ENCODE data around the gene ACTMAP.

Gene ACTMAP

DNA sequence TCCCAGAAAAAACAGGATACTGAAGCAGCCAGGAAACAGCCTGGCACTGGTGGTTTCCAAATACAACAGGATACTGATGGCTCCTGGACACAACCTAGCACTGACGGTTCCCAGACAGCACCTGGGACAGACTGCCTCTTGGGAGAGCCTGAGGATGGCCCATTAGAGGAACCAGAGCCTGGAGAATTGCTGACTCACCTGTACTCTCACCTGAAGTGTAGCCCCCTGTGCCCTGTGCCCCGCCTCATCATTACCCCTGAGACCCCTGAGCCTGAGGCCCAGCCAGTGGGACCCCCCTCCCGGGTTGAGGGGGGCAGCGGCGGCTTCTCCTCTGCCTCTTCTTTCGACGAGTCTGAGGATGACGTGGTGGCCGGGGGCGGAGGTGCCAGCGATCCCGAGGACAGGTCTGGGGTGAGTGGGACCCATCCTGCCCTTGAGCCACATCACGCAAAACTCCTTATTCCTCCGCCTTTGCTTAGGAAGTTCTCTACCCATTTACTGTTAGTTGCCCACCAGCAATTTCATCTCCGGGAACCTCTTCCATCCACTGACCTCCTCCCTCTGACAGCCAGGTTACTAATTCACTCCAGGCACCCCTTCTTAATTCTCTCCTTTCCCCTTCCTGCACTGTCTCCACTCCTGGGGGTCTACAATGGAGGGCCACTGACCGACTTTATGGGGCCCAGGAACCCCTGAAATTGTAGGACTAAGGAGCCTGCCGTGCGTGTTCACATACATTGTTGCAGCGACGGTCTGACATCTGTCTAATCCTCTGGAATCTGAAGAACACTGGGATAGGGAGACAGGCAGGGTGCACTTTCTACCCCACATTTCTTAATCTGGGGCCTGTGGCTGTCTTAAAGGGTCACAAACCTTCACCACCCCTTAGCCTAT lies 32.1 kb downstream of the ACTMAP start:
- DNase-seq: no peak

- peak in 1 of 2 donors; percentile 9 for DNase-seq
These were observed 32.9 kb downstream of the ACTMAP start for GRCh38 chr19:40717325-40717879.

DNA sequence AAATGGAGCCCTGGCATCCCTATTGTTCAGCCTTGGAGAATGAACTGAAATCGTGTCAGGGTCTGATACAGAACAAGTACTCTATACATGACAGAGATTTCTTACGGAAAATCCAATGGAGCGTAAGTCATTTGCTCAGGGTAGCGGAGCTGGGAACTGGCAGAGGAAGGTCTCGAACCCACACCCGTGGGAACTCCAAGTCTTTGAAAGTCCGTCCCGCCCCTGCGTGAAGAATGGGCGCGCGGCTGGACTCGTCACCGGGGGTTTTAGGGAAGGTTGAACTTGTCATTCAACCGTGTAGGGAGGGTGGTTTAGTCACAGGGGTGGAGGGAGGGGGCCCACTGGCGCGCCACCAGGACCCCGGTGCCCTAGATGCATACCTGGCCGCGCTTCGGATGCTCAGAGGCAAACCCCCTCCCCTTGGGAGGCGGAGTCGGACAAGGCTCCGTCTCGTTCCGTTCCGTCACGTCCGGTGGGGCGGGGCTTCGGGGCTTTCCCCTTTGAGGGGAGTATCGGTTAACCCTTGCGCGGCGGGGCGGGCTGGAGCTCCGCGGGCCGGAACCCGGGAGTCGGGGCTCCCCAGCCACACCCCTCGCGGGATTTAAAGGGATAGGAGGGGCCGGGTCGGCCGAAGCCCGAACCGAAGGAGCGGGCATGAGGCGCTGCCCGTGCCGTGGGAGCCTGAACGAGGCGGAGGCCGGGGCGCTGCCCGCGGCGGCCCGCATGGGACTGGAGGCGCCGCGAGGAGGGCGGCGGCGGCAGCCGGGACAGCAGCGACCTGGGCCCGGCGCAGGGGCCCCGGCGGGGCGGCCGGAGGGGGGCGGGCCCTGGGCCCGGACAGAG lies 33.6 kb downstream of the ACTMAP start, which contains the start of the genes COQ8B and ITPKC:
TSS of gene COQ8B (minus strand) at position 405 of the 843 bp plus-strand sequence. CDS start 2,254 bp downstream, outside the sequence.
TSS of gene ITPKC (plus strand) at position 631 of the 843 bp plus-strand sequence. CDS start at position 655, 24 bp downstream.
- DNase-seq: peak; percentile 98 to 99

DNA sequence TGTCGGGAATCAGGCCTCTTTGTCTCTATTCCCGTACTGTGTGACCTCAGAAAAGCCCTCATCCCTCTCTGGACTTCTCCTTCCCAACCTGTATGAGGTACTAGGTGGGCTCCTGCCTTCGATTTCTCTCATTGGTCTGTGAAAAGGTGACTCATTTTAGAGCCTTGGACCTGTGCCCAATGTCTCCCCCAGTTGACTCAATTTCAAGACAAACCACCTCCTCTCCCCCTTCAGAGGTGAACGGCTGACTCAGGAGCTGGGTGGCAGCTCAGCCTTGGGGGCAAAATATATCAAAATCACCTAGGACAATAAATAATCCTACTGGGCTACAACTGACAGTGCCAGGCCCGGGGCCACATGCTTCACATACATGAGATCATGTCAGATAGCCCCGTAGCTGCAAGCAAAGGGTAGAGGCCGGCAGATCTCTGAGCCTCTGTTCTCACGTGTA lies 34.2 kb downstream of the ACTMAP start:
- DNase-seq: peak; percentile 59 to 63

GRCh38 chr19:40714441-40715299 lies 35.6 kb downstream of the ACTMAP start:
- DNase-seq: peak; percentile 95 to 96

DNA sequence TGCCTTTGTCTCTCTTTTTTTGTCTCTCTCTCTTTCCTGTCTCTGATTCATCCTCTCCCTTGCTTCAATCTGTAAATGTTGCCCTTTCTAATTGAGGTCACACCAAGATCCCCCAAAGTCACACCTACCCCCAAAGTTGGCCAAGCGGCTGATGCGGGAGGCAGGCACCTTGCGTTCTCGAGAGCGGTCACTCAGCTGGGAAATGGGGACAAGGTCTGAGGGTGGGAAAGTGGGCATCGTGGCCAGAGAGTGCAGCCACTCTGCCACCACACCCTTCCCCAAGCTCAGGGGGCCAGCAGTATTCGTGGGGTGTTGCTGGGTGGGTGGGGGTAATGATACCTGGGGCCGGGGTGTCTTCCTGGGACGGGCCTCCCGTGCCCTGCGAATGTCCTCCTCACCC lies 36.3 kb downstream of the ACTMAP start:
- DNase-seq: no peak

- DNase-seq: no peak
These were observed 40.5 kb downstream of the ACTMAP start for GRCh38 chr19:40709817-40710216.

GRCh38 chr19:40707615-40708014 lies 42.7 kb downstream of the ACTMAP start:
- no peak for DNase-seq

- no peak for DNase-seq
These were observed 44.2 kb downstream of the ACTMAP start for GRCh38 chr19:40705950-40706619.

DNA sequence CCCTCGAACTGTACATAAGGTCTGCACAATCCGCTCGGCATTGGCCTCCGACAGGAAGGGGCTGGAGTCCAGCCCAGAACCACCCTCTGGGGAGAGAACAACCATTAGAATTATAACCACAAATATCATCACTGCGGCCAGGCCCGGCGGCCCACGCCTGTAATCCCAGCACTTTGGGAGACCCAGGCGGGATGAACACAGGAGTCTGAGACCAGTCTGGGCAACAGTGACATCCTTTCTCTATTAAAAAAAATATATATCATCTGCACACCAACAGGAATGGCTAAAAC lies 45.0 kb downstream of the ACTMAP start:
- no peak for DNase-seq

GRCh38 chr19:40704491-40705361 lies 45.6 kb downstream of the ACTMAP start:
- DNase-seq: no peak

- no peak for DNase-seq
These were observed 47.1 kb downstream of the ACTMAP start for GRCh38 chr19:40703029-40703755.

GRCh38 chr19:40702337-40703012 lies 47.8 kb downstream of the ACTMAP start:
- no peak for DNase-seq

GRCh38 chr19:40701758-40702157 lies 48.5 kb downstream of the ACTMAP start:
- DNase-seq: no peak

- DNase-seq: no peak
These were observed 50.2 kb downstream of the ACTMAP start for GRCh38 chr19:40700083-40700482.

DNA sequence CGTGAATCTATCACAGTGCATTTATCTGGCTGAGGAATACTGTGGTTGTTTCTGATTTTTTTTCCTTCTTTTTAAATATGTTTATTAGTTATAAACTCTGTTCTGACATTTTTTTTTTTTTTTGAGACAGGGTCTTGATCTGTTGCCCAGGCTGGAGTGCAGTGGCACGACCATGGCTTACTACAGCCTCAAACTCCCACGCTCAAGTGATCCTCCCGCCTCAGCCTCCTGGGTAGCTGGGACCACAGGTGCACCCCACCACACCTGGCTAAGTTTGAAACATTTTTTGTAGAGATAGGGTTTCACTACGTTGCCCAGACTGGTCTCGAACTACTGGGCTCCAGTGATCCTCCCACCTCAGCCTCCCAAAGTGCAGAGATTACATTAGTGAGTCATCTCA lies 53.3 kb downstream of the ACTMAP start:
- DNase-seq: no peak

DNA sequence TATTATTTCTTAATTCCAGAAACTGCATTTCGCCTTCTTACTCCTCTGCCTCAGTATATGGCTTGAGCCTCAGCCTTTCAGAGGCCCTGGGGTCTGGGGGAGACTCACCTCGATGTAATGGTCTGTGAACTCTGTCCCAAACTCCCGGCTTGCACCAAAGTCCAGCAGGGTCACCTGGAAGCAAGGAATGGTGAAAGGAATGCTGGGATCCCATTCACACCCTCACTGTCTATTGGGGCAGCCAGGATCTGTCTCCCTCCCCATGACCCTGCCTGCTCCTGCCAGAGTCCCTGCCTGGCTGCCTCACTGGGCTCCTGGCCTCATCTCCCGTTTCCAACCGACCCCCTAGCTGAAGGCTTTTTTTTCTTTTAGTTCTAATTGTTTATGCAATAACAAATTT lies 54.4 kb downstream of the ACTMAP start:
- no peak for DNase-seq

DNA sequence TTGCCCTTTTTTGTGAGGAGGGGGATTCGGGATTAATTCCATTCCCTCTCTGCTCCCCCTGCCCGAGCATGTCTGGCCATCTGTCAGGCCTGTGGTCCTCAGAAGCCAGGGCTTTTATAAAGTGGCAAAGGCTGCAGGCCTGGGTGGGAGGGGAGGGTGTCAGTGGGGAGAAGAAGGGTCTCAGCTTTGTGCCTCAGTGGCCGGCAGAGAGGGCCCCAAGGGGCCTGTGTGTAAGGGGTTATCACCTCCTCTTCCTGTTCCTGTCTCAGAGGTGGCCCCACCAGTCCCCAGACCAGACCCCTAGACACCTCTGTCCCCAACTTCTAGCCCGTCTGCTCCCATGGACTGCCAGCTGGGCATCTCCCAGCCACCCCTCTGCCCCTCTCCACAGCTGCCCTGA lies 56.4 kb downstream of the ACTMAP start:
- DNase-seq: no peak

GRCh38 chr19:40693150-40693788 lies 57.0 kb downstream of the ACTMAP start:
- no peak for DNase-seq

Data from CD4-positive, alpha-beta T cell treated with Interleukin-4 for 1 hour (primary cell).